NT2/D1 (cell line): Measurements from ENCODE around the gene KLHL12.

ENCODE experiments used
- SUZ12 ChIP-seq: IDR thresholded peaks from 2 replicates; pipeline ENCODE4 v1.6.1; 2011; ENCODE audit not compliant: insufficient read length, insufficient read depth; ENCODE audit errors: extremely low read depth
- ZNF274 ChIP-seq: IDR thresholded peaks from 2 replicates; pipeline ENCODE4 v1.6.1; 2011; ENCODE audit warnings: mild to moderate bottlenecking, low read depth, low read length

DNA sequence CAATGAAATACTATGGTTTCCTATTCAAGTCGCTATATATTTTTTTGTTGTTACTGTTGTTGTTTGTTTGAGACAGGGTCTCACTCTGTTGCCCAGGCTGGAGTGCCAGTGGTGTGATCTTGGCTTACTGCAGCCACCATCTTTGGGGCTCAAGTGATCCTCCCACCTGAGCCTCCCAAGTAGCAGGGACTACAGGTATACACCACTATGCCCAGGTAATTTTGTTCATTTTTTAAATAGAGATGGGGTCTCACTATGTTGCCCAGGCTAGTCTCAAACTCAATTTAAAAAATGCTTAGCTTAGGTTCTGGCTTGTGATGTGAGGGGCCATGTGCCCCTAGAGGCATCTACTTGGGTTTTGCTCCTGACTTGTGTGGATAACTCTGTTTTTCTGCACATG, 47.9 kb downstream of the KLHL12 start:
- TF ChIP-seq ZNF274: no peak
- TF ChIP-seq SUZ12: no peak
